T-helper 2 cell treated with Interferon-gamma antibody and Interleukin-4, amounts not matched to agents 100 ng/mL and 5 ng/mL, for 36 hours (primary cell): ENCODE data around the gene STATH. TPM values are rescaled to one million over a fixed set of nuclear protein-coding genes. Genes with fewer than 3 reads are reported as not detected.

Experiments
- total RNA-seq: library from RNA; stranded (reverse); gene quantifications from 2 replicates; pipeline ENCODE4 v1.2.3, GENCODE V29; 2022

STATH gene
- total RNA-seq, 1 donor from 2014 or later, result not detected

Other genes starting within 250 kb of the STATH start
- gene SULT1B1, start 235.3 kb upstream of the STATH start, total RNA-seq, result 4.7 and 5.4 TPM in 2 replicates
- not detected in 2 replicates for gene SULT1E1, start 135.8 kb upstream of the STATH start, total RNA-seq
- gene CSN1S1, start 64.9 kb upstream of the STATH start, total RNA-seq, result not detected in 2 replicates
- not detected in 2 replicates for gene CSN2, start 30.2 kb upstream of the STATH start, total RNA-seq
- not detected in 2 replicates for gene HTN3, start 32.5 kb downstream of the STATH start, total RNA-seq
- gene HTN1, start 54.5 kb downstream of the STATH start, total RNA-seq, result not detected in 2 replicates
- not detected in 2 replicates for gene PRR27, start 158.3 kb downstream of the STATH start, total RNA-seq
- gene ODAM, start 199.8 kb downstream of the STATH start, total RNA-seq, result not detected in 2 replicates
- gene FDCSP, start 230.2 kb downstream of the STATH start, total RNA-seq, result not detected in 2 replicates
- gene CSN3, start 246.6 kb downstream of the STATH start, total RNA-seq, result not detected in 2 replicates